ENCODE data around the gene GDPGP1. TPM values are rescaled to one million over a fixed set of nuclear protein-coding genes. Genes with fewer than 3 reads are reported as not detected.

GDPGP1 gene
- total and polyA plus RNA-seq, 9 of the 15 experiments (the other 6 are each of a cell fraction or from before 2014, with no cell fraction given) = 0.78 to 6.1 (median 2.8) TPM

DNA sequence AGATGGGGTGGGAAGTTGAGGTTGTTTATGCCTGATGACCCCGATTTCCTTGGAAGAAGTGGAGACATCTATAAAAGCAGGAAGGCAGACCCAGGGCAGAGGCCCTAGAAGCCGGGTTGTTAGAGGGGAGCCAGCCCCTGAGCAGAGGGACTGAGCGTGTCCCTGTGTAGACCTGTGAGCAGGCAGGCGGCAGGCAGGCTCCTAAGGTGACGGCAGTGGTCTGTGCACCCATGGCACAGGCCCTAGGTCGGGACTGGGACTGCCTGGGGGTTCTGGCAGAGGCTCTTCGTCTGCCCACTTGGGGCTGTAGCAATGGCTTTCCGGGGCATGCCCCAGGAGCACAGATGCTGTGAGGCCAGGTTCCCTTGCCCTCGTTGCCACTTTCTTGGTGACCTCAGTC, 23.0 kb upstream of the GDPGP1 start:
- Histone ChIP-seq H3K27me3 (ENCODE audit: control insufficient read depth in 2 of 2, insufficient read depth in 2 of 2, low read length in 2 of 2) (no peaks in the 10 kb centered on the region), H3K9me1 (ENCODE audit: control insufficient read depth, insufficient read depth, low read length) (no peaks in the 10 kb centered on the region), H3K27ac (ENCODE audit: extremely low read depth, low read depth, low read length) (no peak overlapping the region), H3K4me3 (no peak overlapping the region), H3K36me3 (ENCODE audit: control insufficient read depth, insufficient read depth, low read length) (peaks cover 72% of the 10 kb centered on the region; the same call in 2 of the 3 replicates), H2AFZ (ENCODE audit: low read depth, low read length) (no peak overlapping the region), H4K20me1 (replicated peaks; ENCODE audit: control insufficient read depth, insufficient read depth, low read length) (no peaks in the 10 kb centered on the region; the same call in none of the 2 replicates), H3K9me3 (replicated peaks; ENCODE audit: control insufficient read depth, insufficient read depth, low read depth, low read length) (no peaks in the 10 kb centered on the region), H3K79me2 (ENCODE audit: control insufficient read depth, insufficient read depth, low read length) (peaks cover 72% of the 10 kb centered on the region), H3K4me2 (ENCODE audit: insufficient read depth, low read length) (no peak overlapping the region), H3K9ac (ENCODE audit: insufficient read depth in 1 of 2, low read depth in 2 of 2, low read length in 2 of 2) (peak overlapping the region in 1 of 2 experiments; percentile 80; a peak in 2 of 4 replicates), H3K4me1 (replicated peaks in 1 of 2; ENCODE audit: control insufficient read depth in 2 of 2, insufficient read depth in 2 of 2, low read length in 2 of 2) (peaks cover 10 to 39% of the 10 kb centered on the region in 2 experiments; a peak in 4 of 5 replicates)
- FAIRE-seq (no peak), ATAC-seq (no peak), DNase-seq (ENCODE audit: extremely low read depth in 1 of 4, low spot score in 3 of 4) (no peak)
- in situ Hi-C loops (cut with MboI) = no loop called here
- ChIA-PET POLR2A (no interaction called here), CTCF (ENCODE audit: low intra/inter-chr PET ratio) (no interaction called here)
- WGBS (ENCODE audit: insufficient coverage, low coverage, missing lambda C conversion rate) = 82% methylated on average over 8 of the region's 9 CpGs
- TF ChIP-seq, protein P1, sequence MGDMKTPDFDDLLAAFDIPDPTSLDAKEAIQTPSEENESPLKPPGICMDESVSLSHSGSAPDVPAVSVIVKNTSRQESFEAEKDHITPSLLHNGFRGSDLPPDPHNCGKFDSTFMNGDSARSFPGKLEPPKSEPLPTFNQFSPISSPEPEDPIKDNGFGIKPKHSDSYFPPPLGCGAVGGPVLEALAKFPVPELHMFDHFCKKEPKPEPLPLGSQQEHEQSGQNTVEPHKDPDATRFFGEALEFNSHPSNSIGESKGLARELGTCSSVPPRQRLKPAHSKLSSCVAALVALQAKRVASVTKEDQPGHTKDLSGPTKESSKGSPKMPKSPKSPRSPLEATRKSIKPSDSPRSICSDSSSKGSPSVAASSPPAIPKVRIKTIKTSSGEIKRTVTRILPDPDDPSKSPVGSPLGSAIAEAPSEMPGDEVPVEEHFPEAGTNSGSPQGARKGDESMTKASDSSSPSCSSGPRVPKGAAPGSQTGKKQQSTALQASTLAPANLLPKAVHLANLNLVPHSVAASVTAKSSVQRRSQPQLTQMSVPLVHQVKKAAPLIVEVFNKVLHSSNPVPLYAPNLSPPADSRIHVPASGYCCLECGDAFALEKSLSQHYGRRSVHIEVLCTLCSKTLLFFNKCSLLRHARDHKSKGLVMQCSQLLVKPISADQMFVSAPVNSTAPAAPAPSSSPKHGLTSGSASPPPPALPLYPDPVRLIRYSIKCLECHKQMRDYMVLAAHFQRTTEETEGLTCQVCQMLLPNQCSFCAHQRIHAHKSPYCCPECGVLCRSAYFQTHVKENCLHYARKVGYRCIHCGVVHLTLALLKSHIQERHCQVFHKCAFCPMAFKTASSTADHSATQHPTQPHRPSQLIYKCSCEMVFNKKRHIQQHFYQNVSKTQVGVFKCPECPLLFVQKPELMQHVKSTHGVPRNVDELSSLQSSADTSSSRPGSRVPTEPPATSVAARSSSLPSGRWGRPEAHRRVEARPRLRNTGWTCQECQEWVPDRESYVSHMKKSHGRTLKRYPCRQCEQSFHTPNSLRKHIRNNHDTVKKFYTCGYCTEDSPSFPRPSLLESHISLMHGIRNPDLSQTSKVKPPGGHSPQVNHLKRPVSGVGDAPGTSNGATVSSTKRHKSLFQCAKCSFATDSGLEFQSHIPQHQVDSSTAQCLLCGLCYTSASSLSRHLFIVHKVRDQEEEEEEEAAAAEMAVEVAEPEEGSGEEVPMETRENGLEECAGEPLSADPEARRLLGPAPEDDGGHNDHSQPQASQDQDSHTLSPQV (IDR thresholded peaks at IDR 0.05) = no peak
- 0 out of 2 replicates have a peak, but pooled peaks have one; percentile 10 for TF ChIP-seq POLR2G (IDR thresholded peaks at IDR 0.05; ENCODE audit: low read depth, low read length)
- intact Hi-C loops (cut with micrococcal nuclease) = no loop called here
- BruUV-seq (replicated peaks) = no TSS peak

All from K562 (cell line).